B cell (primary cell): ENCODE data around the gene SLC25A39. TPM values are rescaled to one million over a fixed set of nuclear protein-coding genes. Genes with fewer than 3 reads are reported as not detected.

Experiments
- ATAC-seq: fragments of 200-7000 bp; cut with Tn5 transposase; one replicate; pipeline ENCODE4 v1.10.0; 2021; ENCODE audit warnings: low read depth, mild to moderate bottlenecking, moderate number of reproducible peaks, moderate library complexity
- CTCF ChIA-PET: fragments of 350-600 bp; sonication (Branson Sonifier 250); formaldehyde crosslinking; loops from one replicate; lab custom pipeline; 2021; ENCODE audit warnings: antibody characterized with exemption, inconsistent platforms; lab: Charles Lee
- POLR2A ChIA-PET: fragments of 350-600 bp; sonication (Branson Sonifier 250); formaldehyde crosslinking; loops from one replicate; lab custom pipeline; 2021; ENCODE audit warnings: antibody characterized with exemption; lab: Charles Lee
- DNase-seq: peaks from one replicate; pipeline ENCODE4 v3.0.0; 2013
- H2AFZ ChIP-seq: 2 replicates; pipeline ENCODE4 v1.6.1; 2012; ENCODE audit warnings: mild to moderate bottlenecking, low read depth, low read length; ENCODE audit not compliant: insufficient read depth, poor library complexity, severe bottlenecking
- H3K27ac ChIP-seq, 2 donors: 1 replicate in 1 of 2; 2 replicates in 1 of 2; pipeline ENCODE4 v1.5.1; 2012 to 2013; ENCODE audit warnings: low read length in 2 of 2, mild to moderate bottlenecking in 2 of 2, moderate library complexity in 1 of 2
- H3K27me3 ChIP-seq, 4 experiments: fragments of 200-600 bp in 1 of 4; sonication (generic) in 1 of 4; replicated peaks in 1 of 4; 1 replicate in 2 of 4; 2 replicates in 2 of 4; pipeline versions ENCODE4 v1.6.1 to v1.7.0; 2013 to 2016; ENCODE audit warnings: low read length in 3 of 4, mild to moderate bottlenecking in 2 of 4, mixed read lengths in 1 of 4, moderate library complexity in 1 of 4; ENCODE audit not compliant: insufficient read depth in 4 of 4, control insufficient read depth in 3 of 4; ENCODE audit errors: control extremely low read depth in 1 of 4
- H3K36me3 ChIP-seq, 2 experiments: replicated peaks in 1 of 2; 1 replicate in 1 of 2; 2 replicates in 1 of 2; pipeline versions ENCODE4 v1.6.1 to v1.7.1; 2013; ENCODE audit warnings: low read length in 1 of 2; ENCODE audit not compliant: insufficient read depth in 2 of 2, control insufficient read depth in 1 of 2; ENCODE audit errors: control extremely low read depth in 1 of 2, extremely low read depth in 1 of 2
- H3K4me1 ChIP-seq, 2 donors: fragments of 200-600 bp in 1 of 2; sonication (generic) in 1 of 2; 1 replicate in 1 of 2; 2 replicates in 1 of 2; pipeline versions ENCODE4 v1.5.1 to v1.6.1; 2013 to 2017; ENCODE audit warnings: low read length in 2 of 2; ENCODE audit not compliant: control insufficient read depth in 2 of 2, insufficient read depth in 2 of 2
- H3K4me2 ChIP-seq: replicated peaks from 2 replicates; pipeline ENCODE3; 2012; ENCODE audit warnings: mild to moderate bottlenecking, low read depth, low read length; ENCODE audit not compliant: poor library complexity, severe bottlenecking
- H3K4me3 ChIP-seq, 5 experiments: fragments of 200-600 bp in 1 of 5; sonication (generic) in 1 of 5; 1 replicate in 3 of 5; 2 replicates in 2 of 5; pipeline versions ENCODE4 v1.5.1 to v1.7.0; 2011 to 2016; ENCODE audit warnings: low read length in 4 of 5, mild to moderate bottlenecking in 4 of 5, low read depth in 2 of 5, control low read depth in 1 of 5, moderate library complexity in 1 of 5; ENCODE audit not compliant: insufficient read depth in 1 of 5; ENCODE audit errors: control extremely low read depth in 1 of 5, extremely low read depth in 1 of 5
- H3K79me2 ChIP-seq: fragments of 200-600 bp; sonication (generic); one replicate; pipeline ENCODE4 v1.6.0; 2016; ENCODE audit warnings: low read length; ENCODE audit not compliant: control insufficient read depth, insufficient read depth
- H3K9ac ChIP-seq: fragments of 200-600 bp; sonication (generic); 2 replicates; pipeline ENCODE4 v1.6.1; 2017; ENCODE audit warnings: mild to moderate bottlenecking, low read length, moderate library complexity
- H3K9me3 ChIP-seq, 3 donors: one replicate each; pipeline versions ENCODE4 v1.6.1 to v1.7.1; 2013; ENCODE audit warnings: low read length in 2 of 3; ENCODE audit not compliant: control insufficient read depth in 2 of 3, insufficient read depth in 1 of 3; ENCODE audit errors: control extremely low read depth in 1 of 3
- H4K20me1 ChIP-seq: 2 replicates; pipeline ENCODE4 v1.6.0; 2012; ENCODE audit warnings: mild to moderate bottlenecking, low read length; ENCODE audit not compliant: insufficient read depth, control insufficient read depth, poor library complexity, severe bottlenecking
- H3K27ac Mint-ChIP-seq: one replicate; pipeline ENCODE4 v1.8.0; 2021; ENCODE audit warnings: mixed read lengths
- H3K27me3 Mint-ChIP-seq: one replicate; pipeline ENCODE4 v1.8.0; 2021; ENCODE audit warnings: mixed read lengths
- H3K4me1 Mint-ChIP-seq: one replicate; pipeline ENCODE4 v1.8.0; 2021; ENCODE audit warnings: mixed read lengths
- H3K4me3 Mint-ChIP-seq: one replicate; pipeline ENCODE4 v1.8.0; 2021; ENCODE audit warnings: mixed read lengths
- H3K9me3 Mint-ChIP-seq: one replicate; pipeline ENCODE4 v1.8.0; 2022; ENCODE audit warnings: mixed read lengths; ENCODE audit not compliant: insufficient read depth
- CTCF ChIP-seq: fragments of 200-600 bp; IDR thresholded peaks from one replicate; pipeline ENCODE4 v1.8.0; 2022; ENCODE audit warnings: antibody characterized with exemption, mild to moderate bottlenecking
- EZH2 ChIP-seq: IDR thresholded peaks from 2 replicates; pipeline ENCODE4 v1.6.1; 2012; ENCODE audit warnings: borderline replicate concordance, low read depth, mild to moderate bottlenecking, moderate library complexity, low read length; ENCODE audit not compliant: insufficient read depth, poor library complexity, severe bottlenecking
- WGBS: methylation state at CpG from one replicate; pipeline ENCODE4 v1.1.5; 2013; ENCODE audit warnings: missing lambda C conversion rate; ENCODE audit not compliant: insufficient coverage; 5-methylcytosine and 5-hydroxymethylcytosine counted together
- intact Hi-C: fragments of 100-400 bp; cut with micrococcal nuclease; formaldehyde crosslinking; loops from one replicate; pipeline ENCODE4 v1.10.0; 2022
- polyA plus RNA-seq: library from polyadenylated mRNA; depleted of rRNA; stranded (reverse); fragments of >200 nt; gene quantifications from 2 replicates; pipeline ENCODE4 v1.2.3, GENCODE V29; 2012
- total RNA-seq, 2 donors: library from RNA; stranded (reverse); fragments of 120-200 nt in 1 of 2; gene quantifications; 1 replicate in 1 of 2; 2 replicates in 1 of 2; pipeline versions ENCODE4 v1.2.3 to v1.2.4, GENCODE V29; 2013 to 2022

SLC25A39 gene
- total and polyA plus RNA-seq, 2 donors (not counting 1 experiment from before 2014, with no cell fraction given): 88.4 to 160 TPM

GRCh38 chr17:44287651-44288050 is 37.0 kb downstream of the SLC25A39 start:
- intact Hi-C loops: no loop called here
- POLR2A ChIA-PET: no interaction called here
- H3K4me1 ChIP-seq: no peaks in the 10 kb centered on the region
- WGBS: 97% methylated on average over 7 of the region's 8 CpGs
- H4K20me1 ChIP-seq: no peaks in the 10 kb centered on the region
- H3K27me3 Mint-ChIP-seq: peaks cover 20% of the 10 kb centered on the region
- no peak overlapping the region for H2AFZ ChIP-seq
- DNase-seq (no peak), ATAC-seq (no peak)
- no peak overlapping the region for H3K27ac Mint-ChIP-seq
- H3K4me3 ChIP-seq: no peak overlapping the region
- H3K9me3 ChIP-seq: no peaks in the 10 kb centered on the region
- H3K79me2 ChIP-seq: no peaks in the 10 kb centered on the region
- no peak overlapping the region for H3K27ac ChIP-seq
- H3K36me3 ChIP-seq: no peaks in the 10 kb centered on the region
- H3K4me3 Mint-ChIP-seq: no peak overlapping the region
- H3K4me2 ChIP-seq: no peak overlapping the region
- no peaks in the 10 kb centered on the region for H3K4me1 Mint-ChIP-seq
- H3K9me3 Mint-ChIP-seq: no peaks in the 10 kb centered on the region
- no peak for TF ChIP-seq EZH2
- CTCF ChIA-PET: interaction anchor here (0.8 kb wide), 1 partner anchor 70 kb away, joined by 3 read pairs; no protein-coding TSS in a partner anchor
- peaks cover 0 to 17% (median 0%) of the 10 kb centered on the region in 4 experiments for H3K27me3 ChIP-seq
- no peak overlapping the region for H3K9ac ChIP-seq

- Histone ChIP-seq H3K4me1 (peaks cover 10 to 11% of the 10 kb centered on the region in 2 donors), H3K9ac (no peak overlapping the region), H3K4me3 (no peak overlapping the region), H3K79me2 (no peaks in the 10 kb centered on the region), H2AFZ (no peak overlapping the region), H3K27ac (no peak overlapping the region), H3K27me3 (peaks cover 0 to 15% (median 0%) of the 10 kb centered on the region in 4 experiments), H3K9me3 (no peaks in the 10 kb centered on the region), H4K20me1 (no peaks in the 10 kb centered on the region), H3K4me2 (no peak overlapping the region), H3K36me3 (no peaks in the 10 kb centered on the region)
- TF ChIP-seq EZH2: no peak
- TF ChIP-seq CTCF: no peak
- DNase-seq (no peak), ATAC-seq (no peak)
- 100% methylated on average over 2 of the region's 4 CpGs for WGBS
- intact Hi-C loops: no loop called here
- POLR2A ChIA-PET: no interaction called here
- Mint-ChIP-seq H3K27me3 (peaks cover 16% of the 10 kb centered on the region), H3K4me3 (no peak overlapping the region), H3K27ac (no peak overlapping the region), H3K4me1 (peaks cover 10% of the 10 kb centered on the region), H3K9me3 (no peaks in the 10 kb centered on the region)
- CTCF ChIA-PET: interaction anchor here (0.6 kb wide), 1 partner anchor 177 kb away, joined by 3 read pairs; no protein-coding TSS in a partner anchor
Measured at GRCh38 chr17:44284024-44284400, 40.6 kb downstream of the SLC25A39 start.
